GM12892 (cell line): ENCODE results near the gene VGF. TPM values are rescaled to one million over a fixed set of nuclear protein-coding genes. Genes with fewer than 3 reads are reported as not detected.
A peak's percentile ranks its signal among the peaks of the same experiment; 100 is the strongest.
"Not testable (repeated sequence)": the region's sequence is repeated elsewhere in the genome, so short reads cannot be mapped to it uniquely, and the experiment has no call there.

Experiments used
- DNase-seq: peaks from one replicate; pipeline ENCODE4 v3.0.0; 2011; ENCODE audit not compliant: insufficient read length
- FAIRE-seq: peaks from 2 replicates; lab custom pipeline; 2011; peaks lifted over from hg19 to GRCh38; lab: Jason Lieb, UNC
- POLR2A ChIP-seq: IDR thresholded peaks from 2 replicates; pipeline ENCODE4 v1.6.1; 2011; ENCODE audit warnings: low read depth, low read length, control low read depth
- POLR2AphosphoS5 ChIP-seq: IDR thresholded peaks from 2 replicates; pipeline ENCODE4 v1.6.1; 2011; ENCODE audit warnings: low read depth, low read length, control low read depth
- TAF1 ChIP-seq: IDR thresholded peaks from 2 replicates; pipeline ENCODE4 v1.6.1; 2011; ENCODE audit warnings: low read depth, mild to moderate bottlenecking, control low read depth, low read length, borderline replicate concordance
- polyA plus RNA-seq: library from polyadenylated mRNA; unstranded; fragments of >200 nt; gene quantifications from one replicate; pipeline ENCODE4 v1.2.1, GENCODE V29; 2012; ENCODE audit warnings: missing spikeins, inconsistent platforms; ENCODE audit not compliant: missing spikeins

VGF gene
- polyA plus RNA-seq = not detected

GRCh38 chr7:101165075-101165957 is at the start of gene VGF:
TSS of gene VGF (minus strand) at chr7:101165569. CDS start at chr7:101164843, 726 bp downstream.
- DNase-seq = peak; percentile 96
- peak; percentile 76 for FAIRE-seq
- TF ChIP-seq POLR2A (no peak), POLR2AphosphoS5 (no peak), TAF1 (no peak)

GRCh38 chr7:101212014-101212413 is 46.6 kb upstream of the VGF start:
- FAIRE-seq (no peak), DNase-seq (no peak)
- no peak for TF ChIP-seq TAF1
- no peak for TF ChIP-seq POLR2A
- no peak for TF ChIP-seq POLR2AphosphoS5

- TF ChIP-seq POLR2AphosphoS5 (no peak), TAF1 (no peak), POLR2A (no peak)
- no peak for DNase-seq
- FAIRE-seq = no peak
Observed at GRCh38 chr7:101211501-101211900, 46.1 kb upstream of the VGF start.

- TF ChIP-seq TAF1 (no peak), POLR2AphosphoS5 (no peak), POLR2A (no peak)
- no peak for FAIRE-seq
- DNase-seq = no peak
Observed at GRCh38 chr7:101210143-101210542, 44.8 kb upstream of the VGF start.

GRCh38 chr7:101208794-101209193 is 43.4 kb upstream of the VGF start:
- DNase-seq (no peak), FAIRE-seq (no peak)
- no peak for TF ChIP-seq POLR2A
- no peak for TF ChIP-seq TAF1
- TF ChIP-seq POLR2AphosphoS5 = no peak

DNA sequence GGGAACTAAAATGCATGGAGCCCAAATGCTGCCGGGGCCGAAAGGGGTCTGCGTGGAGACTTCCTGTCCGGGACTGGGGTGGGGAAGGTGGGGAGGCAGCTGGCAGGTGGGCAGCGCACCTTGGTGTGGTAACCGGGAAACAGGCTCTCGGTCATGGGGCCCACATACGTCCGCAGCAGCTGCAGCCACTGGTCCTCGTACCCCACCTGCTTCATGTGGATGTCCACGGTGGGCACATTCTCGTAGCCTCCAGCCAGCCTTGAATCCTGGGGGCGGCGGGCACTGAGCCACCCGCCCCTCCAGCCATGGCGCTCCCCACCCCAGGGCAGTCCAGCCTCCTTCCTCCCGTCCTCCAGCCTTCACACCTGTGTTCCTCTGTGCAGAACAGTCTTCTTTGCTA is 42.1 kb upstream of the VGF start:
- TF ChIP-seq POLR2AphosphoS5 (no peak), POLR2A (no peak), TAF1 (no peak)
- no peak for DNase-seq
- no peak for FAIRE-seq

- TF ChIP-seq POLR2AphosphoS5 (no peak), TAF1 (no peak), POLR2A (no peak)
- FAIRE-seq = peak; percentile 66
- no peak for DNase-seq
Observed at GRCh38 chr7:101206665-101207042, 41.3 kb upstream of the VGF start.

DNA sequence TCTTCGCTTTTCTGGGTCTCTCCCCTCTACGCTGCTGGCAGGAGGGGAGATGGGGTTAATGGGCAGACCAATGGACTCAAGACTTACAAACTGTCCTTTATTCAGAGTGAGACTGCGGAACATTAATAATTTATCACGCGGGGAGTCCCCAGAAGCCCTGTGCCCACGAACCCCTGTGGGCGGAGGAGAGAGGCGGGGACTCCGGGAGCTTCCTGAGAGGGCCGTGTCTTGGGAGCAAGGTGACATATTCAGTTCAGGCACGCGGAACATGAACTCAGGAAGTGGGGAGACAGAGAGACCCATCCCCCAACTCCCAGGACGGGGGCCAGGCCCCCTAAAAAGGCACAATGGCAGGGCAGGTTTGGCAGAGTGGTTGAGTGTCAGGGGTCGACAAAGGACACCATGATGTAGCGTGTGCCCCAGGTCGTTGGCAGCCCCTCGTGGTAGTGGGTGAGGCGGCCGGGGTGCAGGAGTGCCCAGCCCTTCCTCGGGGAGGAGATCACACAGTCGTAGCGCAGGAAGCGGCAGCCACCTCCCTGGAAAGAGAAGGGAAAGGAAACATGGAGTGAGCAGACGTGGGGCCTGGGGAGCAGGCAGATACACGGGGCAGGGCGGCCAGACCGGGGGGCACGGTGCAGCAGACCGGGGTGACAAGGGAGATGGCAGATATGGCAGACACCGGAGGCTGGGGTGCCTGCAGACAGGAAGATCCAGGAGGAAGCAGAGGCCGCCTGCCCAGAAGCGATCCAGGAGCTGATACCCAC is 40.7 kb upstream of the VGF start:
- FAIRE-seq (no peak), DNase-seq (no peak)
- TF ChIP-seq TAF1 (no peak), POLR2A (no peak), POLR2AphosphoS5 (no peak)

DNA sequence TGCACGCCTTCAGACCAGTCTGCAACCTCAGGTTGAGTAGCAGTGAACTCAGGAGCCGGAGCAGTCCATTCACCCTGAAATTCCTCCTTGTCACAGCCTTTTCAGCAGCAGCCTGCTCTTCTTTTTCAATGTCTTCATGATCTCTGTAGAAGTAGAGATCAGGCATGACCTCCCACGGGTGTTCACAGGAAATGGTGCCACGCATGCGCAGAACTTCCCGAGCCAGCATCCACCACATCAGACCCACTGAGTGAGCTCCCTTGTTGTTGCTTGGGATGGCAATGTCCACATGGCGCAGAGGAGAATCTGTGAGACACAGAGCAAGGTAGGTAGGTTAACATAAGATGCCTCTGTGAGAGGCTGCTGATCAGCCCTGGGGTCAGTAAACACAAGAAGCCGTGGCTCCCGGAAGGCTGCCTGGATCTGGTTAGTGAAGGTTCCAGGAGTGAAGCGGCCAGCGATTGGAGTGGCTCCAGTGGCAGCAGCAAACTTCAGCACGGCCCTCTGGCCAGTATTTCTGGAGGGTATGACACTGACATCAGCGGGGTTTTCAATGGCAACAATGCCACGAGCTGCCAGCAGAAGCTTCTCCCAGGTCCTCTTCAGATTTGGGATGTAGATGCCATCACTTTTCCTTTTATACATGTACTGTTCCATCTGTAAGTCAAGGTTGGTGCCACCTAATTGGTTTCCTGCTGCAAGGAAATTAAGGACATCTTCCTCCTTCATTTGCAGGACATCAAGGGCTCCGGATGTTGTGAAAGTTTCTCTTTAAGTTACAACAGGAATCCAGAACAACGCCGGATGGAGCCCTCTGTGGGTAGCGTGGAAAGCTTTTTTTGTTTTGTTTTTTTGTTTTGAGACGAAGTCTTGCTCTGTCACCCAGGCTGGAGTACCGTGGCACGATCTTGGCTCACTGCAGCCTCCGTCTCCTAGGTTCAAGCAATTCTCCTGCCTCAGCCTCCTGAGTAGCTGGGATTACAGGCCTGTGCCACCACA is 38.7 kb upstream of the VGF start:
- not testable (repeated sequence) for DNase-seq
- peak; percentile 77 for FAIRE-seq

GRCh38 chr7:101202603-101202918 is 37.2 kb upstream of the VGF start:
- TF ChIP-seq TAF1 = no peak
- no peak for TF ChIP-seq POLR2AphosphoS5
- TF ChIP-seq POLR2A = no peak
- FAIRE-seq (no peak), DNase-seq (no peak)
